ENCODE data around the gene STK38. TPM values are rescaled to one million over a fixed set of nuclear protein-coding genes. Genes with fewer than 3 reads are reported as not detected.

The STK38 gene
- total and polyA plus RNA-seq, 2 of the 13 experiments (the other 11 are each of a cell fraction or from before 2014, with no cell fraction given): 10.3 to 20.7 TPM

GRCh38 chr6:36594029-36594815 lies 46.9 kb upstream of the STK38 start, which contains the start of gene SRSF3 (continued):
- peak; percentile 5 for TF ChIP-seq DBP (CRISPR knock-in tag; IDR thresholded peaks at IDR 0.05; ENCODE audit: not compliant biosample characterization)
- TF ChIP-seq POLR2A (IDR thresholded peaks at IDR 0.05; ENCODE audit: insufficient read depth in 1 of 2, low read depth in 2 of 2, low read length in 2 of 2): peak; percentile 100
- no peak for TF ChIP-seq ZNF18 (CRISPR knock-in tag; IDR thresholded peaks at IDR 0.05; ENCODE audit: insufficient replicate concordance)
- peak; percentile 76; the same call in 1 of the 2 replicates for TF ChIP-seq IRX3 (CRISPR knock-in tag; IDR thresholded peaks at IDR 0.05; ENCODE audit: borderline replicate concordance, low read depth)
- no peak for TF ChIP-seq ZFP62 (CRISPR knock-in tag; IDR thresholded peaks at IDR 0.05)
- TF ChIP-seq KLF16 (CRISPR knock-in tag; IDR thresholded peaks at IDR 0.05): peak; percentile 39 to 92; a peak in 3 of 4 replicates
- peak; percentile 90 for TF ChIP-seq SNAPC2 (CRISPR knock-in tag; IDR thresholded peaks at IDR 0.05)
- peak; percentile 79; the same call in 1 of the 2 replicates for TF ChIP-seq HOXD1 (CRISPR knock-in tag; IDR thresholded peaks at IDR 0.05)
- peak; percentile 89; the same call in 1 of the 2 replicates for TF ChIP-seq ZNF616 (CRISPR knock-in tag; IDR thresholded peaks at IDR 0.05; ENCODE audit: low read depth)
- peak; percentile 70 for TF ChIP-seq JUN (CRISPR knock-in tag; IDR thresholded peaks at IDR 0.05)
- peak; percentile 72 for TF ChIP-seq NCOA2 (CRISPR knock-in tag; IDR thresholded peaks at IDR 0.05)
- no peak for TF ChIP-seq TP53 (CRISPR knock-in tag; conservative IDR thresholded peaks at IDR 0.05)
- 0 out of 2 replicates have a peak, but pooled peaks have one; percentile 57 for TF ChIP-seq RELA (CRISPR knock-in tag; IDR thresholded peaks at IDR 0.05)
- peak; percentile 58; the same call in 1 of the 2 replicates for TF ChIP-seq NR2F2 (IDR thresholded peaks at IDR 0.05; ENCODE audit: borderline replicate concordance, low read depth)
- no peak for TF ChIP-seq ZNF746 (CRISPR knock-in tag; IDR thresholded peaks at IDR 0.05)
- peak; percentile 86 for TF ChIP-seq TARDBP (CRISPR knock-in tag; IDR thresholded peaks at IDR 0.05)
- peak; percentile 38 for TF ChIP-seq MED8 (CRISPR knock-in tag; IDR thresholded peaks at IDR 0.05; ENCODE audit: insufficient replicate concordance)
- peak; percentile 96 for TF ChIP-seq YEATS4 (CRISPR knock-in tag; IDR thresholded peaks at IDR 0.05; ENCODE audit: borderline replicate concordance)
- peak; percentile 55; the same call in 1 of the 2 replicates for TF ChIP-seq ZBTB7B (CRISPR knock-in tag; IDR thresholded peaks at IDR 0.05)
- peak; percentile 60 for TF ChIP-seq FOXO1 (CRISPR knock-in tag; IDR thresholded peaks at IDR 0.05)
- peak; percentile 91; the same call in 1 of the 2 replicates for TF ChIP-seq BRD4 (CRISPR knock-in tag; IDR thresholded peaks at IDR 0.05)
- no peak; the same call in 1 of the 2 replicates for TF ChIP-seq ZNF766 (CRISPR knock-in tag; IDR thresholded peaks at IDR 0.05; ENCODE audit: borderline replicate concordance)
- no peak; the same call in 1 of the 2 replicates for TF ChIP-seq CENPBD1 (CRISPR knock-in tag; IDR thresholded peaks at IDR 0.05; ENCODE audit: borderline replicate concordance, low read depth)
- peak; percentile 95 for TF ChIP-seq ZBTB4 (CRISPR knock-in tag; IDR thresholded peaks at IDR 0.05; ENCODE audit: borderline replicate concordance)
